Measurements from ENCODE around the gene SPX. TPM values are rescaled to one million over a fixed set of nuclear protein-coding genes. Genes with fewer than 3 reads are reported as not detected.

Gene SPX
- total RNA-seq, 1 donor from 2014 or later: not detected

- H3K4me3 ChIP-seq: no peak overlapping the region
- no peak for DNase-seq (ENCODE audit: low spot score in 2 of 2)
- H3K27me3 ChIP-seq: no peaks in the 10 kb centered on the region
- TF ChIP-seq, protein P1, sequence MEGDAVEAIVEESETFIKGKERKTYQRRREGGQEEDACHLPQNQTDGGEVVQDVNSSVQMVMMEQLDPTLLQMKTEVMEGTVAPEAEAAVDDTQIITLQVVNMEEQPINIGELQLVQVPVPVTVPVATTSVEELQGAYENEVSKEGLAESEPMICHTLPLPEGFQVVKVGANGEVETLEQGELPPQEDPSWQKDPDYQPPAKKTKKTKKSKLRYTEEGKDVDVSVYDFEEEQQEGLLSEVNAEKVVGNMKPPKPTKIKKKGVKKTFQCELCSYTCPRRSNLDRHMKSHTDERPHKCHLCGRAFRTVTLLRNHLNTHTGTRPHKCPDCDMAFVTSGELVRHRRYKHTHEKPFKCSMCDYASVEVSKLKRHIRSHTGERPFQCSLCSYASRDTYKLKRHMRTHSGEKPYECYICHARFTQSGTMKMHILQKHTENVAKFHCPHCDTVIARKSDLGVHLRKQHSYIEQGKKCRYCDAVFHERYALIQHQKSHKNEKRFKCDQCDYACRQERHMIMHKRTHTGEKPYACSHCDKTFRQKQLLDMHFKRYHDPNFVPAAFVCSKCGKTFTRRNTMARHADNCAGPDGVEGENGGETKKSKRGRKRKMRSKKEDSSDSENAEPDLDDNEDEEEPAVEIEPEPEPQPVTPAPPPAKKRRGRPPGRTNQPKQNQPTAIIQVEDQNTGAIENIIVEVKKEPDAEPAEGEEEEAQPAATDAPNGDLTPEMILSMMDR (IDR thresholded peaks at IDR 0.05): no peak
- no peaks in the 10 kb centered on the region for H3K9me3 ChIP-seq
- intact Hi-C loops (cut with DNase I): loop anchor here (10.0 kb wide), 1 partner anchor 1119 kb away; the partner anchor contains the start of gene ETNK1
- peaks cover 0 to 15% of the 10 kb centered on the region in 2 donors for H3K4me1 ChIP-seq
- no peak overlapping the region for H3K27ac ChIP-seq
- peaks cover 6 to 20% of the 10 kb centered on the region in 2 donors for H3K36me3 ChIP-seq
Observed at GRCh38 chr12:21505888-21506287, 20.2 kb upstream of the SPX start.

GRCh38 chr12:21507849-21508248 lies 18.2 kb upstream of the SPX start:
- H3K36me3 ChIP-seq: peaks cover 10 to 38% of the 10 kb centered on the region in 2 donors
- peaks cover 0 to 9% of the 10 kb centered on the region in 2 donors for H3K4me1 ChIP-seq
- intact Hi-C loops (cut with DNase I): loop anchor here (10.0 kb wide), 1 partner anchor 1117 kb away; the partner anchor contains the start of gene ETNK1
- no peak overlapping the region for H3K27ac ChIP-seq
- H3K27me3 ChIP-seq: no peaks in the 10 kb centered on the region
- H3K9me3 ChIP-seq: no peaks in the 10 kb centered on the region
- TF ChIP-seq, protein P1 (IDR thresholded peaks at IDR 0.05): no peak
- no peak overlapping the region for H3K4me3 ChIP-seq
- no peak for DNase-seq (ENCODE audit: low spot score in 2 of 2)

DNA sequence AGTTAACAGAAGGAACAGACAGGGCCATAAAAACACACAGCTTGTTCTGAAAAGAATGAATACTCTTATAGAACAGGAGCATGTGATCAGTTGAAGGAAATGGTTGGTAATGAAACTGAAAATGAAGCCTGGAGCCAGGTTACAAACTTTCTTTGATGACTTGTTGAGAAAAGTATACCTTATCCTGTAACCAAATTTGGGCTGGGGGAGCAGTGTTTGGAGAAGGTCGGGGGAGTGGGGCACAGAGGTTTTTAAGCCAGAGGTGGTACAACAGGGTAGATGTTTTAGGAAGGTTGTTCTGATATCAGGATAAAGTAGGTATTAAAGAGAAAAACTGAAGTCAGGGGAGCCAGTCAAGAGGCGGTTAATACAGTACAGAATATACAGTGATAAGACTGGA lies 16.3 kb upstream of the SPX start:
- no peaks in the 10 kb centered on the region for H3K4me1 ChIP-seq
- TF ChIP-seq, protein P1 (IDR thresholded peaks at IDR 0.05): no peak
- no peak overlapping the region for H3K27ac ChIP-seq
- no peak overlapping the region for H3K4me3 ChIP-seq
- H3K9me3 ChIP-seq: no peaks in the 10 kb centered on the region
- peaks cover 19 to 55% of the 10 kb centered on the region in 2 donors for H3K36me3 ChIP-seq
- H3K27me3 ChIP-seq: no peaks in the 10 kb centered on the region
- intact Hi-C loops (cut with DNase I): loop anchor here (10.0 kb wide), 1 partner anchor 1115 kb away; the partner anchor contains the start of gene ETNK1
- DNase-seq (ENCODE audit: low spot score in 2 of 2): no peak

- H3K4me3 ChIP-seq: no peak overlapping the region
- H3K36me3 ChIP-seq: peaks cover 19 to 59% of the 10 kb centered on the region in 2 donors
- no peak for DNase-seq (ENCODE audit: low spot score in 2 of 2)
- H3K9me3 ChIP-seq: no peaks in the 10 kb centered on the region
- no peak overlapping the region for H3K27ac ChIP-seq
- no peaks in the 10 kb centered on the region for H3K4me1 ChIP-seq
- TF ChIP-seq, protein P1 (IDR thresholded peaks at IDR 0.05): no peak
- intact Hi-C loops (cut with DNase I): no loop called here
- H3K27me3 ChIP-seq: no peaks in the 10 kb centered on the region
Observed at GRCh38 chr12:21516281-21516680, 9.8 kb upstream of the SPX start.

DNA sequence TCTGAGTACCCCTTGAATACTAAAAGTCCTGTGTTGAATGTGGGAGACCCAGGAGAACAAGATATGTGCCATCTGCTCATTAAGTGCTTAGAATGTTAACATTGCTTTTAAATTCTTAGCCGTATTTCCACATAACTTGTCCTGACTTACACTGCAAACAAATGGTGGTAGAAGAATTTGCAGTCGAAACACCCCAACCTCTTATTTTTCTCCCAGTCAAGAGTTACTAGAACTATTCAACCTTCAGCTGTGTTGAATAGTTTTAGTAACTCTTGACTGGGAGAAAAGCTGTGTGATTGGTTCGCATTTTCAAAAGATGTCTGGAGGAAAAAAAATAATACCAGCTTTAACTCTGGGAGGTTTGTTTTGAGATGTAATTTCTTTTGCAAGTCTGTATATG lies 7.6 kb upstream of the SPX start:
- H3K9me3 ChIP-seq: no peaks in the 10 kb centered on the region
- no peaks in the 10 kb centered on the region for H3K4me1 ChIP-seq
- H3K4me3 ChIP-seq: no peak overlapping the region
- intact Hi-C loops (cut with DNase I): no loop called here
- no peak for DNase-seq (ENCODE audit: low spot score in 2 of 2)
- H3K36me3 ChIP-seq: peaks cover 10 to 38% of the 10 kb centered on the region in 2 donors
- H3K27me3 ChIP-seq: no peaks in the 10 kb centered on the region
- no peak overlapping the region for H3K27ac ChIP-seq
- TF ChIP-seq, protein P1 (IDR thresholded peaks at IDR 0.05): no peak

GRCh38 chr12:21521541-21521940 lies 4.6 kb upstream of the SPX start:
- TF ChIP-seq, protein P1 (IDR thresholded peaks at IDR 0.05): no peak

More at GRCh38 chr12:21521541-21521940, 4.6 kb upstream of the SPX start:
- intact Hi-C loops (cut with DNase I): no loop called here
- H3K4me3 ChIP-seq: no peak overlapping the region
- H3K27ac ChIP-seq: no peak overlapping the region
- H3K36me3 ChIP-seq: peaks cover 0 to 11% of the 10 kb centered on the region in 2 donors
- H3K9me3 ChIP-seq: peaks cover 0 to 4% of the 10 kb centered on the region in 2 donors
- H3K4me1 ChIP-seq: no peaks in the 10 kb centered on the region
- no peaks in the 10 kb centered on the region for H3K27me3 ChIP-seq
- no peak for DNase-seq (ENCODE audit: low spot score in 2 of 2)
